Spinal cord (tissue), 10 donors: Measurements from ENCODE around the gene SUCLG2. TPM values are rescaled to one million over a fixed set of nuclear protein-coding genes. Genes with fewer than 3 reads are reported as not detected.

ENCODE experiments used
- DNase-seq, 6 donors: peaks; one replicate each; pipeline versions ENCODE4 v3.0.0 to v3.0.0-alpha.2; 2013 to 2015; ENCODE audit warnings: low spot score in 6 of 6, low read depth in 4 of 6
- H3K27ac ChIP-seq: one replicate; pipeline ENCODE4 v1.5.1; 2013; ENCODE audit warnings: low read depth, low read length, control low read depth
- H3K27me3 ChIP-seq: one replicate; pipeline ENCODE4 v1.6.1; 2013; ENCODE audit warnings: low read length; ENCODE audit not compliant: control insufficient read depth, insufficient read depth
- H3K36me3 ChIP-seq: one replicate; pipeline ENCODE4 v1.6.1; 2013; ENCODE audit warnings: low read length; ENCODE audit not compliant: control insufficient read depth, insufficient read depth
- H3K4me1 ChIP-seq: one replicate; pipeline ENCODE4 v1.6.1; 2013; ENCODE audit warnings: low read length; ENCODE audit not compliant: control insufficient read depth, insufficient read depth
- H3K4me3 ChIP-seq: one replicate; pipeline ENCODE4 v1.5.1; 2013; ENCODE audit warnings: low read depth, low read length, control low read depth
- H3K9me3 ChIP-seq: one replicate; pipeline ENCODE4 v1.6.1; 2013; ENCODE audit warnings: low read length; ENCODE audit not compliant: control insufficient read depth, insufficient read depth
- WGBS: methylation state at CpG from one replicate; pipeline ENCODE4 v1.1.5; 2013; ENCODE audit warnings: missing lambda C conversion rate; ENCODE audit not compliant: insufficient coverage; 5-methylcytosine and 5-hydroxymethylcytosine counted together
- polyA plus RNA-seq, 2 donors: library from polyadenylated mRNA; unstranded; fragments of 120-200 nt; gene quantifications; one replicate each; pipeline ENCODE4 v1.2.1, GENCODE V29; 2013; ENCODE audit not compliant: insufficient read length in 2 of 2
- total RNA-seq, 2 donors: library from RNA; depleted of rRNA in 1 of 2; stranded (reverse); fragments of 120-200 nt in 1 of 2; fragments of >200 nt in 1 of 2; gene quantifications; one replicate each; pipeline versions ENCODE4 v1.2.3 to v1.2.4, GENCODE V29; 2013 to 2014
- donor health status: healthy.

The SUCLG2 gene
- total and polyA plus RNA-seq, 4 donors = 23.4 to 39.2 (median 26.8) TPM

DNA sequence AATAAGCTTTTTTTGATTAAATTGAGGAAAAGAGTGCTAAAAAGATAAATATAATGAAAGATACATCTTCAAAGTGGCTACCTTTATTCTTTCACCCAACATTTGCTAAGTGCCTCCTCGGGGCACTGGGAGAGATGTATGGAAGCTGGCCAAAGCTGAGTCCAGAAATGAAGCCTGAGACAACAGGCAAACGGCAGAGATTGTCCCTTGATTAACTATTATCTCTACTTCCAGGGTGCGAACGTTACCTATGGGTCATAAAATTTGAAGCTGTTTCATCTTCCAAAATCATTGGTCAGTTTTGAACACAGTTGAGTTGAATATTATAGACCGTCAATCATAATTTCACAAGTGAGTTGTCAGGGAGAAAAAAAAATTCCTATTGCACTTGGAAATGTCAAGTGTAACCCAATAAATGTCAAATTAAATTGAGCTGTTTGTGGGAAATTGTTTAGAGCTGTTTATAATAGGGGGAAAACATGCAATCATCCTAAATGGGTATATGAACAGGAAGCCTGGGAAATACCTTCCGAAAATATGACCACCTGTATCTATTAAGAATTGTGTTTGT is 73.9 kb downstream of the SUCLG2 start:
- H3K9me3 ChIP-seq = no peaks in the 10 kb centered on the region
- no peaks in the 10 kb centered on the region for H3K36me3 ChIP-seq
- peak in 1 of 6 donors; percentile 4 for DNase-seq
- H3K27me3 ChIP-seq = no peaks in the 10 kb centered on the region
- no peak overlapping the region for H3K27ac ChIP-seq
- WGBS = no CpG with 5 or more reads among the region's 6 CpGs
- H3K4me3 ChIP-seq = no peak overlapping the region
- H3K4me1 ChIP-seq = peaks cover 5% of the 10 kb centered on the region

DNA sequence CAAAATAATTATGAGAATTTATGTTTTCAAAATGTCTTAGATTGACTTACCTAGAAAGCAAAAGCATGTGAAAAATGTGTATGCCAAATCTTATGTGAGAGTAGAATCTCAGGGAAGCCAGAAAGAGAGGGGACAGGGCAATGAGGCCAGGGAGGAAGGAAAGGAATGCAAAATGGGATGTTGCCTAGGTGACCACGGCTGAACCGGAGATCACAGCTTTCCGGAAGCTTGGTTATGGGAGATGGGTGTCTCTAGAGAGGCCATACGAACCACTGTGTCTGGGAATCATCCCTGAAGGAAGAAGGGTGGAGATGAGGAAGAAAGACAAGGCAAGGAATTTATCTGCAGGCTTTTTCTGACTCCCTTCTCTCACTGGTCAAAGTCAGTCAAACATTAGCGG is 76.0 kb downstream of the SUCLG2 start:
- Histone ChIP-seq H3K4me1 (peaks cover 5% of the 10 kb centered on the region), H3K36me3 (no peaks in the 10 kb centered on the region), H3K9me3 (peaks cover 1% of the 10 kb centered on the region), H3K27me3 (no peaks in the 10 kb centered on the region), H3K4me3 (no peak overlapping the region), H3K27ac (no peak overlapping the region)
- WGBS = 18% methylated on average over 4 of the region's 5 CpGs
- DNase-seq = peak in 2 of 6 donors; percentile 16 to 66

DNA sequence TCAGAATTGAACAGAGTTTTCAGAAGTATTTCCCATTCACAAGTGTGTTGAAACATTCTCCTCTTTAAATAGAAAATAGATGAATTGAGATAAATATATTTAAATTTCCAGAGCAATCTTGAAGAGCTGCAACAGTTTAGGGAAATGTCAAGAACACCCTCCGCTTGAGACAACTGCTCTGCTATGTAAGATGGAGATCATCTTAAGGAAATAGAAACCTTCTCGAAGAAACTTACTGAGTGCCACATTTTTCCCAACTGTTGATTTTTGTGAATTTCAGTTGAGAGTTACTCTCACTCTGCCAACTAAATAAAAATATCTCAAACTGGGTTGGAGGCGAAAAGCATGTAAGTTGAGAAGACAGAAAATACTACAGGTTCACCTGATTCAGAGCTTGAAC is 78.0 kb downstream of the SUCLG2 start:
- no peak overlapping the region for H3K4me3 ChIP-seq
- peaks cover 1% of the 10 kb centered on the region for H3K9me3 ChIP-seq
- H3K36me3 ChIP-seq = no peaks in the 10 kb centered on the region
- no peak overlapping the region for H3K27ac ChIP-seq
- no CpG with 5 or more reads among the region's 3 CpGs for whole genome bisulfite sequencing
- no peaks in the 10 kb centered on the region for H3K27me3 ChIP-seq
- H3K4me1 ChIP-seq = peaks cover 5% of the 10 kb centered on the region
- DNase-seq = peak in 1 of 6 donors; percentile 29

DNA sequence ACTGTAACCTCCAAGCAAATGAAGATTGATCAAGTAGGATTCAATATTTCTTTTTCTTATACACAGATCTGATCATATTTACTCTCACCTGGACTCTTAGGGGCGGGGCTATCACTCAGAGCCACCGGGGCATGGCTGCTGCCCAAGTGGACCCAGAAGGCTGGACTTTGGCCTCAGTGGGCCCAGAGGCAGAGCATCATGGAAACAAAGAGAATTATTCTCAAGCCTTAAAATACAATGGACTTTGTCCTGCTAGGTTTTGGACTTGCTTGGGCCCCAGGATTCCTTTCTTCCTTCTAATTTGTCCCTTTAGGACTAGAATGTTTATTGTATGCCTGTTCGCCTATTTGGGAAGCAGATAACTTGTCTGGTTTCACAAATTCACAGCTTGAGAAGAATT is 85.1 kb downstream of the SUCLG2 start:
- no peak overlapping the region for H3K27ac ChIP-seq
- peaks cover 1% of the 10 kb centered on the region for H3K9me3 ChIP-seq
- H3K36me3 ChIP-seq = no peaks in the 10 kb centered on the region
- H3K27me3 ChIP-seq = no peaks in the 10 kb centered on the region
- no peak for DNase-seq
- no peak overlapping the region for H3K4me3 ChIP-seq
- no peaks in the 10 kb centered on the region for H3K4me1 ChIP-seq
- WGBS = 93% methylated on average over 2 of the region's 3 CpGs

DNA sequence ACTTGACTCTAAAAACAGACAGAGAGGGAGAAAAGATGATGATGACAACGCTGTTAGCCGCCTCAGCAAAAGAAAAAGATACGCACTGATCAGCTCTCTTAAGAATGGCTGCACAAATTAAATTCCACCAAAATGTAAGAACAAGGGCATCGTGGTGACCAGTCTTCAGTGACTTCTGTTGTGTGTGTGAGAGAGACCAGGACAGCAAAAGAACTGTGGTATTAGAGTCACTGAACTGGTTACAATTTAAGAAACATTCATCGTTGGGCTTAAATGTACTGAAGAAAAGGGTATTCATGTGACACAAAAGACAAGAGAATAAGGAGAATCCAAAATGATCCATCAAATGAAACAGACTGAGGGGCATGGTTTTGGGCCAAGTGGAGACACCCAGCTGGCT is 86.5 kb downstream of the SUCLG2 start:
- H3K36me3 ChIP-seq = no peaks in the 10 kb centered on the region
- H3K4me1 ChIP-seq = no peaks in the 10 kb centered on the region
- H3K9me3 ChIP-seq = no peaks in the 10 kb centered on the region
- no peaks in the 10 kb centered on the region for H3K27me3 ChIP-seq
- H3K4me3 ChIP-seq = no peak overlapping the region
- peak in 3 of 6 donors; percentile 11 to 61 (median 45) for DNase-seq
- no CpG with 5 or more reads among the region's 5 CpGs for whole genome bisulfite sequencing
- H3K27ac ChIP-seq = no peak overlapping the region

DNA sequence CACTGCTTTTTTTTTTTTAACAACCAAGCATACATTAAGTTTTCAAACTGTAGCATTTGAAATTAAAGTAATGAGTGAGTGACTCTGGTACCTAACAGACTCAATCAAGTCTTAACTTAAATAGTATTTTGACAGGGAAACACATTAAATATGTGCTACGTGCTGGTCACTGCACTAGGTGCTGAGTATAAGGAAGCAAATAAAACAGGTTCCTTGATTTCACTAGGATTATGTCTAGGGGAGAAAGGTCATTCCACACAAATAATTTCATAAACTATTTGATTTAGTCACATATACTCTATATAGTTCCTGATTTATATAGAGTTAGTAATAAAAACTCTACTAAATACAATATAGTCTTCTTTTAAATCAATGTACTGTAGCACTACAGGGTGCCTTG is 89.4 kb downstream of the SUCLG2 start:
- Histone ChIP-seq H3K36me3 (no peaks in the 10 kb centered on the region), H3K9me3 (no peaks in the 10 kb centered on the region), H3K27me3 (no peaks in the 10 kb centered on the region), H3K27ac (no peak overlapping the region), H3K4me1 (no peaks in the 10 kb centered on the region), H3K4me3 (no peak overlapping the region)
- WGBS = no CpG with 5 or more reads among the region's 1 CpG
- no peak for DNase-seq

DNA sequence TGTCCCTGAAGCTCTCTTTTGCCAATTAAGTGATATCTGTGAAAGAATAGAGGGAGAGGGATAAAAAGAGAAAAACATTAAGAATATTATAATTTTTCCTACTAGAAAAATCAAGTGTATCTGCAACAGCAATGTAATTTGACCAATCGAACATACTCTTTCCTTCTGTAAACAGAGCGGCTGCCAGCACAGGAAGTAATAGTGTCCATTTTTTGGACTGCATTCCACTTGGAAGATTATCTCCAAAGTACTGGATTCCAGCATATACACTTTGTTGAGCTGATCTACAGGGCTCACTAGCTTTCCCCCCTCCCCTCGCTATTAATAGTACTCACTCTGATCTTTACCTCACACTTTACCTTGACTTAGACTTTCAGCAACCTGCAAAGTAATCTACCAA is 90.4 kb downstream of the SUCLG2 start:
- DNase-seq = no peak
- no peaks in the 10 kb centered on the region for H3K9me3 ChIP-seq
- no peaks in the 10 kb centered on the region for H3K36me3 ChIP-seq
- no peak overlapping the region for H3K4me3 ChIP-seq
- H3K4me1 ChIP-seq = no peaks in the 10 kb centered on the region
- H3K27ac ChIP-seq = no peak overlapping the region
- H3K27me3 ChIP-seq = no peaks in the 10 kb centered on the region
- whole genome bisulfite sequencing = 83% methylated on average over 2 of the region's 3 CpGs

DNA sequence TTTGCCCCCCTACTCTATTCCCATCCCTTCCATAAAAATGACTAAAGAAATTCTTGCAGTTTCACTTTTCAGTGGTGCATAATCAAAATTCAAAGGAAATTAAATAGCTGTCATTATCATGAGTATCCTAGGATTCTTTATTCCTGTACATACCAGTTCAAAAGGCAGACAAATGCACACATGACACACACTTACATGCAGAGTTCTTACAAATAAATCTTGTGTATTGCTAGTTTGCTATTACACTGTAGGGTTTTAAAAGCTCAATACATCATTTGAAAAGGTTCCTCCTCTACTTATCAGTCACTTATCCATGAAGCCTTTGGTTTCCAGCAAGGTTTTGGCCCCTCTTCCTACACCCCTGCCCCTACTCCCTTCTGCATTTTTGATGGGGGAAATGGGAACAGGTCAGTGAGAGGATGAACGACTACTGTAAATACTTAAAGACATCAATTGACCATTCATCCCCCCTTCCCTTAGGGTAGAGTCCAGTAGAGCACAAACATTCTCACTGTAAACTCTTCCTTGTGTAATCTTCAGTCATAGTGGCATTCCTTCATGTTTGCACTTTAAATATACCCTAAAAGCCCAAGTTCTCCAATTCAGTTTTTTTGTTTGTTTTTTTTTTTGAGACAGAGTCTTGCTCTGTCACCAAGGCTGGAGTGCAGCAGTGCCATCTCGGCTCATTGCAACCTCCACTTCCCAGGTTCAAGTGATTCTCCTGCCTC is 92.6 kb downstream of the SUCLG2 start:
- DNase-seq = peak in 1 of 6 donors; percentile 12
- H3K4me3 ChIP-seq = no peak overlapping the region
- H3K27me3 ChIP-seq = no peaks in the 10 kb centered on the region
- no peak overlapping the region for H3K27ac ChIP-seq
- H3K4me1 ChIP-seq = no peaks in the 10 kb centered on the region
- no peaks in the 10 kb centered on the region for H3K9me3 ChIP-seq
- 100% methylated on average over 1 of the region's 2 CpGs for WGBS
- no peaks in the 10 kb centered on the region for H3K36me3 ChIP-seq

DNA sequence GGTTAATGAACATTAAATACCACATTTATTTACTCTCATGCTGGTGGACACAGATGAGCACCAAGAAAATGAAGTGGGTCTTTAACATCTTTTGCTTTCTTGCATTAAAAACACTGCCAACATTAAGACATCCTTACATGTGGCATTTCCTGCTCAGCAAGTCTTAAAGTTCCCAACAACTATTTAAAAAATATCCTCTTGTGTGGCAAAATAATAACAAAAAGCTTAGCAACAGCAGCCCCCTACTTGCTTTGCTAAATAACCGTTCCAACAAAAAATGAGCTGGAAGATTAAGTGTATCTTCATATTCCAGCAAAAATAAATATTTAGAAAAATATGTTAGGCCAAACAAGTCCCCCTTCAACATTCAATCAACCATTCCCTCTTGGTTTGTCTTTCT is 93.1 kb downstream of the SUCLG2 start:
- Histone ChIP-seq H3K27ac (no peak overlapping the region), H3K4me3 (no peak overlapping the region), H3K9me3 (no peaks in the 10 kb centered on the region), H3K27me3 (no peaks in the 10 kb centered on the region), H3K4me1 (no peaks in the 10 kb centered on the region), H3K36me3 (no peaks in the 10 kb centered on the region)
- WGBS = no CpG with 5 or more reads among the region's 1 CpG
- DNase-seq = no peak

DNA sequence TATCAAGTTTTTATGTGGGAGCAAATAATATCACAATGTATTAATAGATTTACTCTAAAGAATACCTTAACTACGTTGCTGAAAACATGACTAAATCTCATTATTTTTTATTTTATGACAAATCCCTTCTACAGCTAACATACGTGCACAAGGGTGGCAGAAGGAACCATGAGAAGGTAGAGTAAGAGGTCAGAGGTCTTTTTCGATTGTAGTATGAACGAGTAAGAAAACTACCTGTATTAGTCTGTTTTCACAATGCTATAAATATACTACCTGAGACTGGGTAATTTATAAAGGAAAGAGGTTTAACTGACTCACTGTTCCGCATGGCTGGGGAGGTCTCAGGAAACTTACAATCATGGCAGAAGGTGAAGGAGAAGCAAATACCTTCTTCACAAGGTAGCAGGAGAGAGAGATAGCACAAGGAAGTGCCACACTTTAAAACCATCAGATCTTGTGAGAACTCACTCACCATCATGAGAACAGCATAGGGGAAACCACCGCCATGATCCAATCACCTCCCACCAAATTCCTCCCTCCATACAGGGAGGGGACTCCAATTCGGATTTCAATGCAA is 95.3 kb downstream of the SUCLG2 start:
- no CpG with 5 or more reads among the region's 7 CpGs for WGBS
- H3K27me3 ChIP-seq = no peaks in the 10 kb centered on the region
- H3K36me3 ChIP-seq = no peaks in the 10 kb centered on the region
- H3K4me3 ChIP-seq = no peak overlapping the region
- no peaks in the 10 kb centered on the region for H3K4me1 ChIP-seq
- no peak overlapping the region for H3K27ac ChIP-seq
- no peaks in the 10 kb centered on the region for H3K9me3 ChIP-seq
- DNase-seq = no peak
